GM21825 (cell line): ENCODE results near the gene GFRAL.
"Not testable (repeated sequence)": the region's sequence is repeated elsewhere in the genome, so short reads cannot be mapped to it uniquely, and the experiment has no call there.

Experiments used
- ATAC-seq: cut with Tn5 transposase; IDR thresholded peaks from one replicate; pipeline ENCODE4 v1.9.1; 2021; ENCODE audit warnings: mild to moderate bottlenecking, moderate library complexity; ENCODE audit not compliant: unreplicated experiment

GFRAL gene

GRCh38 chr6:55327169-55327568, at the start of gene GFRAL:
Gene GFRAL (plus strand): TSS chr6:55327469. CDS start chr6:55327555, 86 bp downstream.
- no peak for ATAC-seq

- no peak for ATAC-seq
Observed at GRCh38 chr6:55277646-55278045, 49.6 kb upstream of the GFRAL start.

GRCh38 chr6:55281215-55281614, 46.1 kb upstream of the GFRAL start:
- ATAC-seq: no peak

DNA sequence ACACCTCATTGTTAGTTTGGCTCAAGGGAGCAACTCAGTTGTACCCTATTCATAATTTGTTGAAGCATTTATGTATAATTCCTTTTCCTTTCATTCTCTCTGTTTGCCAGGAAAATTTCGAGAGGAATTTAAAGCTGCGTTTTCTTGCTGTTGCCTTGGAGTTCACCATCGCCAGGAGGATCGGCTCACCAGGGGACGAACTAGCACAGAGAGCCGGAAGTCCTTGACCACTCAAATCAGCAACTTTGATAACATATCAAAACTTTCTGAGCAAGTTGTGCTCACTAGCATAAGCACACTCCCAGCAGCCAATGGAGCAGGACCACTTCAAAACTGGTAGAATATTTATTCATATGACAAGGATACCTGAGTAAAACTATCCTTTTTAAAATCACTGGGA, 45.2 kb upstream of the GFRAL start:
- ATAC-seq: no peak

- ATAC-seq: no peak
Observed at GRCh38 chr6:55286824-55287223, 40.4 kb upstream of the GFRAL start.

DNA sequence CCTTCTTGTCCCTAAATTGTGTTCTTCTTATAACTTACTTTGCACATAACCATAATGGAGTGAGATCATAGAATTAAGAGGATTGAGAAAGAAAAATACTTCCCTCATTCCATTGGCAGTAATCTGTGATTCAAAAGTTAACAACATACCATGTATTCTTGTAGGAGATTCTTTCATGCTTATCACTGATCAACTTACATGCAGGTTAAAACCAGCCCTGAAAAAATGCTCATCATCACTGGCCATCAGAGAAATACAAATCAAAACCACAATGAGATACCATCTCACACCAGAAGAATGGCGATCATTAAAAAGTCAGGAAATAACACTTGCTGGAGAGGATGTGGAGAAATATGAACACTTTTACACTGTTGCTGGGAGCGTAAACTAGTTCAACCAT, 36.5 kb upstream of the GFRAL start:
- ATAC-seq: no peak

GRCh38 chr6:55293116-55293515, 34.2 kb upstream of the GFRAL start:
- no peak for ATAC-seq

GRCh38 chr6:55297214-55297613, 30.1 kb upstream of the GFRAL start:
- not testable (repeated sequence) for ATAC-seq

DNA sequence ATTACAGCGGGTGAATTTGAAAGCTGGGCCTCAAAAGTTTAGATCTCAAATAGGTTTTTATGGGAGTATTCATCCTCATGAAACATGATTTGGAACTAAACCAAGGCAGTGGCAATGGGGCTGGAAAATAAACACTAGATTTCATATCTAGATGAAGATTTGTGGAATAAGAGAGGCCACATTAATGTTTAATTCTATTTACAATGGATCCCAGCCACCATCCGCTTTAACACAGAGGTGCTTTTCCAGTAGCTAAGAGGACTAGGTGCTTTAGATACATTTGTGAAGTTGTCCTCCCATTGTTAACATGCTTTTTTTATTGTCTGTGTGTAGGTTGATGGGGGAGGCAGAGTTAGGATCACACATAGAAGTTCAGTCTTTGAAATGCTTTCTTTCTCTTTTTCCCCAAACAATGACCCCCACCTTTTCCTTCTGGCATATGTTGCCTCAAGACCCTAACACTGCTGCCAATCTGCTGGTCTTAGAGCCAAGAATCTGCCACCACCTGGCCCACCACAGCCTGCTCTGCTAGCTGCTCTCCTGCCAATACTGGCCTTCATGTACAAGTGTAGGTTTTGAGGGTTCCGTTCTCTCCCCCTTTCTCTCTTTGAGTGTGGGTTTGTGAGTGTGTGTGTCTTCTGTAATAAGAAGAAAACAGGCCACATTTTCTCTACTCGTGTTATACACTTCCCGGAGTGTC, 27.8 kb upstream of the GFRAL start:
- no peak for ATAC-seq

DNA sequence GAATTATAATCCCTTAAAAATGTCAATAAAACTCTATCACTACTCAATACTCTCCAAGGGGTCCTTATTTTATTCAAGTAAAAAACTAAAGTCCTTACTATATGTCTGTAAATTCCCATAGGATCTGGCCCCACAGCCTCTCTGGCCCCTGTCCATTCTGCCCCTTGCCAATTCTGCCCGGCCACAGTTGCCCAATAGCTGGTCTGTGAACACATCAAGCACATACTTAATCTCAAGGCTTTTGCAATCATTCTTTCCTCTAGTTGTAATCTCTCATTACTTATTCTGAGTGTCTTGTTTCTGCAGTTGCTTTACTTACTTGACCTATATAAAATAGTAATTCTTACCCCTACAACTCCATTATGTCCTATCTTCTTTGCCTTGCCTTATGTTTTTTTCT, 22.5 kb upstream of the GFRAL start:
- ATAC-seq: no peak

- no peak for ATAC-seq
Observed at GRCh38 chr6:55319961-55320695, 7.1 kb upstream of the GFRAL start.

DNA sequence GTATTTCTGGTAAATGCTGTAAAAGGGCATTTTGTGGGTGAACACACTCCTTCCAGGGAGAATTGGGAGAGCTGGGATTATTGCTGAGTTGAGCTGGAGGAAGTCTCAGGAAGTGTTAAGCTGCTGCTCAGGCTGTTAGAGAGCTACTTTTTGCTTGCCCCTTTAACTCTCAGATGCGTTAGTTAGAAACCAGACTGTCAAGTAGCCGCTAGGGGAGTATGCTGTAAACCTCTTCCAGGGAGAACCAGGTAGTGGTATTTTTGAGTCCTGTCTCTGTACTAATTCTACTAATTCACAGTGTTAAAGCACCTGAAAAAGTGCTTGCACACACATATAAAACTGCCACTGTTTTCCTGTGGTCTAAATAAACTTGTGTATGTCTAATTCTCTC, 6.6 kb upstream of the GFRAL start:
- no peak for ATAC-seq

- ATAC-seq: no peak
Observed at GRCh38 chr6:55377150-55377549, 49.9 kb downstream of the GFRAL start.

GRCh38 chr6:55379471-55379870, 52.2 kb downstream of the GFRAL start:
- ATAC-seq: no peak

DNA sequence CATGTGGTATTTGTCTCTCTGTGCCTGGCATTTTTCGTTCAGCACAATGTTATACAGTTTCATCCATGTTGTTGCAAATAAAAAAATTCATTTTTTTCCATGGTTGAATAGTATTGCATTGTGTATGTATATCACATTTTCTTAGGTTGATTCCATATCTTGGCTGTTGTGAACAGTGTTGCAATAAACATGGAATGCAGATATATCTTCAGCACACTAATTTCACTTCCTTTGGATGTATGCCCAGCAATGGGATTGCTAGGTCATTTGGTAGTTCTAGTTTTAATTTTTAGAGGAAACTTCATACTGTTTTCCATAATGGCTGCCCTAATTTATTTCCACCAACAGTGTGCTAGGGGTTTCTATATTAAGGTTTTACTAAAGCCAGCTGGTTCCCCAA, 52.6 kb downstream of the GFRAL start:
- no peak for ATAC-seq

DNA sequence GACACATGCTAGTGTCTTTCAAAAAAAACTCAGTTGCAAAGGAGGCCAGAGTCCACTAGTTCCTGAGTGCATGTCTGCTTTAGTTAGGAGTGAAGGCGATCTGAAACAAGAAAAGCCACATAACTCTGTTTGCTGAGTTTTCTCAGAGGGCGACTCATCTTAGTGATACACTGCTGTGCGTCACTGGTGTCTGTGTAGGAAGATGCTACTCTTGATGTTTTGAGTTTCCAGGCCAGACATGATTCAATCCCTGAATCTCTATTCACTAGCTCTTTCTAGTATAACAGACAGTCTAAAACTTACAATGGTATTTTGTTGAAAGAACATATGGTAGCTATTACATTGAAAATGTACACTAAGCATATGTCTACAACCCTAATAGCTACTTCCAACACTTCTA, 60.9 kb downstream of the GFRAL start:
- ATAC-seq: no peak

GRCh38 chr6:55395871-55396270, 68.6 kb downstream of the GFRAL start:
- no peak for ATAC-seq

GRCh38 chr6:55397986-55398385, 70.7 kb downstream of the GFRAL start:
- ATAC-seq: no peak

DNA sequence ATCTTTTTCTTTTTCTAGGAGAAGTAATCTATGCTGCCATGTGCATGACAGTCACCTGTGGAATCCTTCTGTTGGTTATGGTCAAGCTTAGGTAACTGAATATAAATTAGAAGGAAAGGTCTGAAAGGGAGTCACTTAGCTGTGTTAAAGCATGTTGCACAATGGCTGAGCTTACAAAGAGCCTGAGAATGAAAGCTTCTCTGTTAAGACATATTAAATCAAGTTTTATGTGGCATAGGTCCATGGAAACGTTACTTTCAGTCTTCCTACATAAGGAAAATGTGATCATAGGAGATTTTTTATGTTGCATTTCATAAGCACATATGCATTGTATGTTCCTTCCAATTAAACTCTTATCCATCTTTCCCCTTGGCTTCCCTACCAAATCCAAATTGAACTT, 72.1 kb downstream of the GFRAL start:
- no peak for ATAC-seq

GRCh38 chr6:55405474-55406235, 78.4 kb downstream of the GFRAL start:
- no peak for ATAC-seq

DNA sequence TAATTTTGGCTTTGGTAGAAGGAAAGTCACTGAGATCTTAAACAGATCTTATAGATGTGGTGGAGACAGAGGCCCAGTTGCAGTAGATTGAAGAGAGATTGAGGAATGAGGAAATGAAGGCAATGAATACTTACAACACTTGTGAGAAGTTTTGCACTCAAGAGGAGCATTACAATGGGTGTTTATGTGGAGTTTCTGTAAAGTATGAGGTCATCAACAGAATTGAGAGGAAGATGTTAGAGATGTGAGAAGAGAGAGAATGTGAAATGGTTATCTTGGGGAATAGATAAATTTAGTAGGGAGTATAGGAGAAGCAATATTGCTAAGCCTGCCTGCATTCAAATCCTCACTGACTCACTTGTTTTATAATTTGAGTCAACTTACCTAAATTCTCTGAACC, 83.4 kb downstream of the GFRAL start:
- no peak for ATAC-seq

DNA sequence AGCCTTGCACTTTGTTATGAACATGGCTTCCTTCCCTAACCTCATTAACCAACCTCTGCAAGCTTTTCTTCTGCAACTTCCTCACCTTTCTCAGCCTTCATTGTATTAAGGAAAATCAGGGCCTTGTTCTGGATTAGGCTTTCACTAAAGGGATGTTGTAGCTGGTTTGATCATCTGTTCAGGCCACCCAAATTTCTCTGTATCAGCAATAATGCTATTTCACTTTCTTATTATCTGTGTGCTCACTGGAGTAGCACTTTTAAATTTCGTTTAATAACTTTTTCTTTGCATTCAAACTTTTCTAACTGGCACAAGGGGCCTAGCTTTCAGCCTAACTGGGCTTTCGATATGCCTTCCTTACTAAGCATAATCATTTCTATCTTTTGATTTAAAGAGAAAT, 96.7 kb downstream of the GFRAL start:
- ATAC-seq: no peak
